Muscle layer of colon (tissue), 2 donors: Measurements from ENCODE around the gene GJC3.

Source experiments
- H3K27ac ChIP-seq: one replicate; pipeline ENCODE4 v1.7.0; 2013; ENCODE audit warnings: low read depth, mild to moderate bottlenecking, low read length, moderate library complexity
- H3K27me3 ChIP-seq, 2 donors: one replicate each; pipeline ENCODE4 v1.7.0; 2013; ENCODE audit warnings: low read length in 2 of 2, mild to moderate bottlenecking in 2 of 2; ENCODE audit not compliant: insufficient read depth in 2 of 2, control insufficient read depth in 1 of 2
- H3K36me3 ChIP-seq: one replicate; pipeline ENCODE4 v1.7.0; 2013; ENCODE audit warnings: mild to moderate bottlenecking, low read length; ENCODE audit not compliant: insufficient read depth
- H3K4me1 ChIP-seq: one replicate; pipeline ENCODE4 v1.7.0; 2013; ENCODE audit warnings: mild to moderate bottlenecking, low read length; ENCODE audit not compliant: insufficient read depth
- H3K4me3 ChIP-seq, 2 donors: one replicate each; pipeline ENCODE4 v1.7.0; 2013; ENCODE audit warnings: low read length in 2 of 2, low read depth in 1 of 2, mild to moderate bottlenecking in 1 of 2, moderate library complexity in 1 of 2
- H3K9ac ChIP-seq: one replicate; pipeline ENCODE4 v1.7.0; 2013; ENCODE audit warnings: low read length
- H3K9me3 ChIP-seq: one replicate; pipeline ENCODE4 v1.7.0; 2013; ENCODE audit warnings: mild to moderate bottlenecking, low read length
- donor health status: abdominal sarcoma.
- donor health status: Adenocarcinoma of cecum.

The GJC3 gene

GRCh38 chr7:99927536-99927935 lies 1.9 kb downstream of the GJC3 start:
- Histone ChIP-seq H3K27me3 (no peaks in the 10 kb centered on the region), H3K27ac (no peak overlapping the region), H3K4me3 (no peak overlapping the region), H3K9me3 (no peaks in the 10 kb centered on the region), H3K4me1 (peaks cover 7% of the 10 kb centered on the region), H3K9ac (no peak overlapping the region), H3K36me3 (no peaks in the 10 kb centered on the region)

GRCh38 chr7:99926321-99926720 lies 3.1 kb downstream of the GJC3 start:
- H3K27me3 ChIP-seq, result no peaks in the 10 kb centered on the region
- no peaks in the 10 kb centered on the region for H3K9me3 ChIP-seq
- H3K36me3 ChIP-seq, result no peaks in the 10 kb centered on the region
- peaks cover 7% of the 10 kb centered on the region for H3K4me1 ChIP-seq
- no peak overlapping the region for H3K9ac ChIP-seq
- H3K4me3 ChIP-seq, result no peak overlapping the region
- no peak overlapping the region for H3K27ac ChIP-seq

GRCh38 chr7:99923200-99923599 lies 6.2 kb downstream of the GJC3 start:
- Histone ChIP-seq H3K9me3 (no peaks in the 10 kb centered on the region), H3K36me3 (no peaks in the 10 kb centered on the region), H3K27me3 (no peaks in the 10 kb centered on the region), H3K4me1 (peaks cover 10% of the 10 kb centered on the region), H3K9ac (no peak overlapping the region), H3K4me3 (no peak overlapping the region), H3K27ac (no peak overlapping the region)

- Histone ChIP-seq H3K4me1 (peaks cover 32% of the 10 kb centered on the region), H3K9me3 (no peaks in the 10 kb centered on the region), H3K27ac (no peak overlapping the region), H3K27me3 (no peaks in the 10 kb centered on the region), H3K36me3 (peaks cover 18% of the 10 kb centered on the region), H3K4me3 (peak overlapping the region; percentile 82 to 86), H3K9ac (peak overlapping the region; percentile 51)
Observed at GRCh38 chr7:99920149-99920548, 9.3 kb downstream of the GJC3 start.

GRCh38 chr7:99919814-99920112 lies 9.7 kb downstream of the GJC3 start:
- Histone ChIP-seq H3K9me3 (no peaks in the 10 kb centered on the region), H3K4me1 (peaks cover 32% of the 10 kb centered on the region), H3K27ac (peak overlapping the region; percentile 93), H3K4me3 (peak overlapping the region; percentile 82 to 86), H3K36me3 (peaks cover 20% of the 10 kb centered on the region), H3K9ac (peak overlapping the region; percentile 51), H3K27me3 (no peaks in the 10 kb centered on the region)

GRCh38 chr7:99918959-99919813 lies 10.2 kb downstream of the GJC3 start, which contains the start of gene TRIM4:
TRIM4 (minus strand) TSS chr7:99919530; CDS start chr7:99919401, 129 bp downstream.
- Histone ChIP-seq H3K27me3 (no peaks in the 10 kb centered on the region), H3K36me3 (peaks cover 20% of the 10 kb centered on the region), H3K9me3 (no peaks in the 10 kb centered on the region), H3K9ac (peak within 1 kb of the TSS; percentile 51), H3K27ac (peak within 1 kb of the TSS; percentile 93), H3K4me1 (peaks cover 32% of the 10 kb centered on the region), H3K4me3 (peak within 1 kb of the TSS; percentile 82 to 86)

- Histone ChIP-seq H3K36me3 (peaks cover 38% of the 10 kb centered on the region), H3K4me1 (peaks cover 6% of the 10 kb centered on the region), H3K4me3 (no peak overlapping the region), H3K9me3 (no peaks in the 10 kb centered on the region), H3K27me3 (no peaks in the 10 kb centered on the region), H3K9ac (no peak overlapping the region), H3K27ac (no peak overlapping the region)
Observed at GRCh38 chr7:99910976-99911375, 18.4 kb downstream of the GJC3 start.

GRCh38 chr7:99901581-99901980 lies 27.8 kb downstream of the GJC3 start:
- H3K4me1 ChIP-seq, result no peaks in the 10 kb centered on the region
- H3K4me3 ChIP-seq, result no peak overlapping the region
- no peaks in the 10 kb centered on the region for H3K9me3 ChIP-seq
- peaks cover 54% of the 10 kb centered on the region for H3K36me3 ChIP-seq
- H3K27ac ChIP-seq, result no peak overlapping the region
- no peaks in the 10 kb centered on the region for H3K27me3 ChIP-seq
- H3K9ac ChIP-seq, result no peak overlapping the region

- Histone ChIP-seq H3K4me1 (no peaks in the 10 kb centered on the region), H3K9ac (no peak overlapping the region), H3K36me3 (peaks cover 41% of the 10 kb centered on the region), H3K9me3 (no peaks in the 10 kb centered on the region), H3K27ac (no peak overlapping the region), H3K4me3 (no peak overlapping the region), H3K27me3 (no peaks in the 10 kb centered on the region)
Observed at GRCh38 chr7:99899830-99900519, 29.4 kb downstream of the GJC3 start.

- Histone ChIP-seq H3K4me3 (no peak overlapping the region), H3K9ac (no peak overlapping the region), H3K27me3 (no peaks in the 10 kb centered on the region), H3K27ac (no peak overlapping the region), H3K36me3 (peaks cover 40% of the 10 kb centered on the region), H3K9me3 (no peaks in the 10 kb centered on the region), H3K4me1 (no peaks in the 10 kb centered on the region)
Observed at GRCh38 chr7:99898836-99899235, 30.6 kb downstream of the GJC3 start.

GRCh38 chr7:99898023-99898357 lies 31.4 kb downstream of the GJC3 start:
- Histone ChIP-seq H3K9me3 (no peaks in the 10 kb centered on the region), H3K27ac (no peak overlapping the region), H3K4me3 (no peak overlapping the region), H3K9ac (no peak overlapping the region), H3K27me3 (no peaks in the 10 kb centered on the region), H3K4me1 (no peaks in the 10 kb centered on the region), H3K36me3 (peaks cover 32% of the 10 kb centered on the region)
